SK-N-SH (cell line): ENCODE measurements around the gene SNX20. TPM values are rescaled to one million over a fixed set of nuclear protein-coding genes. Genes with fewer than 3 reads are reported as not detected.

Experiments
- CTCF ChIA-PET: fragments of 300-600, 350-600 bp; formaldehyde crosslinking; extraction: SDS; loops from one replicate; lab custom pipeline; 2021; lab: Yijun Ruan, JAX
- POLR2A ChIA-PET: fragments of 350-600 bp; sonication (Branson Sonifier 250); formaldehyde crosslinking; extraction: SDS; loops from one replicate; lab custom pipeline; 2020; ENCODE audit warnings: antibody characterized with exemption, inconsistent platforms; lab: Yijun Ruan, JAX
- DNase-seq: peaks from one replicate; pipeline ENCODE4 v3.0.0; 2012
- H2AFZ ChIP-seq: fragments of 200-600 bp; sonication (generic); 2 replicates; pipeline ENCODE4 v1.8.1; 2016; ENCODE audit warnings: antibody characterized with exemption, mild to moderate bottlenecking, low read depth
- H3F3A ChIP-seq: fragments of 200-600 bp; sonication (generic); replicated peaks from 2 replicates; pipeline ENCODE3; 2016; ENCODE audit warnings: antibody characterized with exemption, mild to moderate bottlenecking; ENCODE audit not compliant: insufficient read depth
- H3K27ac ChIP-seq, 2 experiments: fragments of 200-500 bp in 1 of 2; fragments of 200-600 bp in 1 of 2; sonication (Bioruptor generic) in 1 of 2; sonication (generic), shearing (Covaris generic) in 1 of 2; 2 replicates each; pipeline versions ENCODE4 v1.5.1 to v1.6.1; 2014 to 2016; ENCODE audit warnings: low read depth in 2 of 2, inconsistent platforms in 1 of 2, low read length in 1 of 2, mild to moderate bottlenecking in 1 of 2, mixed read lengths in 1 of 2
- H3K27me3 ChIP-seq: fragments of 200-600 bp; sonication (generic), shearing (Covaris generic); 2 replicates; pipeline ENCODE4 v1.6.1; 2016; ENCODE audit warnings: mixed run types; ENCODE audit not compliant: insufficient read depth
- H3K36me3 ChIP-seq, 2 experiments: fragments of 200-500 bp in 1 of 2; fragments of 200-600 bp in 1 of 2; sonication (Bioruptor generic) in 1 of 2; sonication (generic) in 1 of 2; replicated peaks in 1 of 2; 2 replicates each; pipeline versions ENCODE3 to v1.5.1; 2014 to 2016; ENCODE audit warnings: low read length in 1 of 2, mild to moderate bottlenecking in 1 of 2; ENCODE audit not compliant: insufficient read depth in 2 of 2, control insufficient read depth in 1 of 2
- H3K4me1 ChIP-seq, 2 experiments: fragments of 200-500 bp in 1 of 2; fragments of 200-600 bp in 1 of 2; sonication (Bioruptor generic) in 1 of 2; sonication (generic), shearing (Covaris generic) in 1 of 2; 2 replicates each; pipeline versions ENCODE4 v1.5.1 to v1.6.1; 2014 to 2016; ENCODE audit warnings: low read depth in 1 of 2, low read length in 1 of 2, mixed run types in 1 of 2; ENCODE audit not compliant: insufficient read depth in 2 of 2, control insufficient read depth in 1 of 2
- H3K4me2 ChIP-seq: fragments of 200-600 bp; sonication (generic), shearing (Covaris generic); 2 replicates; pipeline ENCODE4 v1.6.1; 2017; ENCODE audit warnings: mixed run types
- H3K4me3 ChIP-seq, 2 experiments: fragments of 200-500 bp in 1 of 2; fragments of 200-600 bp in 1 of 2; sonication (Bioruptor generic) in 1 of 2; sonication (generic), shearing (Covaris generic) in 1 of 2; 2 replicates each; pipeline versions ENCODE4 v1.5.1 to v1.8.1; 2014 to 2016; ENCODE audit warnings: low read depth in 2 of 2, inconsistent platforms in 1 of 2, low read length in 1 of 2, mild to moderate bottlenecking in 1 of 2, mixed read lengths in 1 of 2, moderate library complexity in 1 of 2
- H3K79me2 ChIP-seq: fragments of 200-600 bp; sonication (generic); 2 replicates; pipeline ENCODE4 v1.8.1; 2017; ENCODE audit warnings: mild to moderate bottlenecking; ENCODE audit not compliant: insufficient read depth
- H3K9ac ChIP-seq: fragments of 200-600 bp; sonication (generic); 2 replicates; pipeline ENCODE4 v1.6.1; 2017; ENCODE audit warnings: mixed run types
- H3K9me2 ChIP-seq: fragments of 200-600 bp; sonication (generic); 2 replicates; pipeline ENCODE4 v1.6.1; 2017; ENCODE audit warnings: mixed run types
- H3K9me3 ChIP-seq: fragments of 200-600 bp; sonication (generic); 2 replicates; pipeline ENCODE4 v1.6.1; 2017; ENCODE audit warnings: mixed run types, mild to moderate bottlenecking, moderate library complexity
- H4K20me1 ChIP-seq: fragments of 200-600 bp; sonication (generic); 2 replicates; pipeline ENCODE4 v1.6.1; 2017; ENCODE audit warnings: mild to moderate bottlenecking, mixed run types; ENCODE audit not compliant: insufficient read depth
- ELF1 ChIP-seq: IDR thresholded peaks from 2 replicates; pipeline ENCODE4 v1.4.0; 2012
- EP300 ChIP-seq, 2 experiments: IDR thresholded peaks; 2 replicates each; pipeline versions ENCODE4 v1.4.0 to v1.6.1; 2012; ENCODE audit warnings: borderline replicate concordance in 1 of 2, low read depth in 1 of 2, low read length in 1 of 2
- EZH2phosphoT487 ChIP-seq: fragments of 200-600 bp; sonication (generic); IDR thresholded peaks from 2 replicates; pipeline ENCODE4 v1.6.1; 2017; ENCODE audit warnings: low read depth, mixed run types, mild to moderate bottlenecking, antibody characterized with exemption, moderate library complexity, borderline replicate concordance
- FOSL2 ChIP-seq: IDR thresholded peaks from 2 replicates; pipeline ENCODE4 v1.4.0; 2012; ENCODE audit warnings: low read depth, mild to moderate bottlenecking, moderate library complexity, borderline replicate concordance
- FOXJ3 ChIP-seq: sonication (generic); formaldehyde crosslinking; IDR thresholded peaks from 2 replicates; pipeline ENCODE4 v1.5.1; 2020; ENCODE audit warnings: mild to moderate bottlenecking, missing genetic modification reagents
- FOXM1 ChIP-seq: IDR thresholded peaks from 2 replicates; pipeline ENCODE4 v1.4.0; 2012; ENCODE audit warnings: low read depth, mild to moderate bottlenecking
- GABPA ChIP-seq: IDR thresholded peaks from 2 replicates; pipeline ENCODE4 v1.4.0; 2012; ENCODE audit warnings: low read depth, mild to moderate bottlenecking
- GATA2 ChIP-seq: sonication (generic); formaldehyde crosslinking; IDR thresholded peaks from 2 replicates; pipeline ENCODE4 v1.5.0; 2020; ENCODE audit warnings: mild to moderate bottlenecking, missing genetic modification reagents
- JUND ChIP-seq: IDR thresholded peaks from 2 replicates; pipeline ENCODE4 v1.4.0; 2012
- MEF2A ChIP-seq: IDR thresholded peaks from 2 replicates; pipeline ENCODE4 v1.4.0; 2012; ENCODE audit warnings: low read depth, borderline replicate concordance
- NFIC ChIP-seq: IDR thresholded peaks from 2 replicates; pipeline ENCODE4 v1.4.0; 2012; ENCODE audit warnings: borderline replicate concordance
- PBX3 ChIP-seq: IDR thresholded peaks from 2 replicates; pipeline ENCODE4; 2012
- POLR2AphosphoS5 ChIP-seq: IDR thresholded peaks from 2 replicates; pipeline ENCODE4 v1.6.1; 2012; ENCODE audit warnings: low read depth, low read length
- RCOR1 ChIP-seq: fragments of 150-350 bp; IDR thresholded peaks from 2 replicates; pipeline ENCODE4 v1.6.1; 2017; ENCODE audit warnings: antibody characterized with exemption, low read length
- RFX5 ChIP-seq: IDR thresholded peaks from 2 replicates; pipeline ENCODE4 v1.6.1; 2012; ENCODE audit warnings: mild to moderate bottlenecking, improper control_type of control experiment, low read length
- RXRA ChIP-seq: IDR thresholded peaks from 2 replicates; pipeline ENCODE4 v1.4.0; 2012; ENCODE audit warnings: low read depth, mild to moderate bottlenecking, borderline replicate concordance
- TCF12 ChIP-seq: IDR thresholded peaks from 2 replicates; pipeline ENCODE4 v1.4.0; 2012
- TEAD4 ChIP-seq: IDR thresholded peaks from 2 replicates; pipeline ENCODE4 v1.4.0; 2012; ENCODE audit warnings: mild to moderate bottlenecking, borderline replicate concordance; ENCODE audit not compliant: insufficient read depth
- YY1 ChIP-seq: IDR thresholded peaks from 2 replicates; pipeline ENCODE4 v1.4.0; 2012; ENCODE audit warnings: low read depth, mild to moderate bottlenecking
- ZBTB33 ChIP-seq: IDR thresholded peaks from 2 replicates; pipeline ENCODE4 v1.4.0; 2012; ENCODE audit warnings: low read depth, borderline replicate concordance
- WGBS: methylation state at CpG from one replicate; pipeline ENCODE4 v1.1.6; 2017; ENCODE audit warnings: low lambda C conversion rate; 5-methylcytosine and 5-hydroxymethylcytosine counted together
- polyA plus RNA-seq, 3 experiments: library from polyadenylated mRNA; depleted of rRNA; stranded (reverse); fragments of >200 nt; gene quantifications; 2 replicates each; pipeline ENCODE4 v1.2.3, GENCODE V29; 2012

The SNX20 gene
- polyA plus RNA-seq, 1 of the 3 experiments (the other 2 are of a cell fraction): not detected

- TF ChIP-seq ZBTB33 (no peak), EP300 (IDR thresholded peaks at IDR 0.05; ENCODE audit: borderline replicate concordance in 1 of 2, low read depth in 1 of 2, low read length in 1 of 2) (no peak), YY1 (no peak), GATA2 (no peak), FOSL2 (no peak), MEF2A (no peak)
Measured at GRCh38 chr16:50688083-50688482, 7.0 kb upstream of the SNX20 start (continued).

- no peaks in the 10 kb centered on the region for H3K36me3 ChIP-seq
- no peaks in the 10 kb centered on the region for H4K20me1 ChIP-seq
- no peak overlapping the region for H3K4me3 ChIP-seq
- POLR2A ChIA-PET: interaction anchor here (0.6 kb wide), 1 partner anchor 23 kb away, joined by 3 read pairs; no protein-coding TSS in a partner anchor
- no peaks in the 10 kb centered on the region for H3F3A ChIP-seq
- TF ChIP-seq ELF1 (no peak), NFIC (no peak), JUND (no peak), PBX3 (no peak), RXRA (no peak), GATA2 (no peak), EZH2phosphoT487 (no peak), EP300 (IDR thresholded peaks at IDR 0.05; ENCODE audit: borderline replicate concordance in 1 of 2, low read depth in 1 of 2, low read length in 1 of 2) (no peak), TEAD4 (no peak), FOXM1 (no peak), RCOR1 (no peak), TCF12 (no peak), FOXJ3 (CRISPR knock-in tag) (no peak), RFX5 (no peak), GABPA (no peak), POLR2AphosphoS5 (no peak)
- H3K79me2 ChIP-seq: no peaks in the 10 kb centered on the region
- DNase-seq: no peak
- no peak overlapping the region for H2AFZ ChIP-seq
- H3K9me3 ChIP-seq: no peaks in the 10 kb centered on the region
- H3K9ac ChIP-seq: no peak overlapping the region
- no peaks in the 10 kb centered on the region; the same call in 1 of the 2 replicates for H3K27me3 ChIP-seq
- H3K27ac ChIP-seq: no peak overlapping the region
- CTCF ChIA-PET: interaction anchor here (0.6 to 1.2 kb wide), 4 partner anchors 9 to 121 kb away, joined by 3 to 4 read pairs (median 3); no protein-coding TSS in a partner anchor
- no peaks in the 10 kb centered on the region for H3K9me2 ChIP-seq
- WGBS: 62% methylated on average over 8 of the region's 8 CpGs
- H3K4me2 ChIP-seq: no peak overlapping the region
- H3K4me1 ChIP-seq: no peaks in the 10 kb centered on the region
Measured at GRCh38 chr16:50685462-50686063, 4.5 kb upstream of the SNX20 start.
